Stimulated activated CD8-positive, alpha-beta memory T cell treated with anti-CD3 and anti-CD28 coated beads, Interleukin-12 subunit alpha, Interleukin-12 subunit beta, amount 100 ng/mL, for 24 hours (primary cell): ENCODE measurements around the gene PPARA.

Source experiments
- DNase-seq: peaks from one replicate; pipeline ENCODE4 v3.0.0-alpha.2; 2020; ENCODE audit errors: extremely low read depth

Gene PPARA

DNA sequence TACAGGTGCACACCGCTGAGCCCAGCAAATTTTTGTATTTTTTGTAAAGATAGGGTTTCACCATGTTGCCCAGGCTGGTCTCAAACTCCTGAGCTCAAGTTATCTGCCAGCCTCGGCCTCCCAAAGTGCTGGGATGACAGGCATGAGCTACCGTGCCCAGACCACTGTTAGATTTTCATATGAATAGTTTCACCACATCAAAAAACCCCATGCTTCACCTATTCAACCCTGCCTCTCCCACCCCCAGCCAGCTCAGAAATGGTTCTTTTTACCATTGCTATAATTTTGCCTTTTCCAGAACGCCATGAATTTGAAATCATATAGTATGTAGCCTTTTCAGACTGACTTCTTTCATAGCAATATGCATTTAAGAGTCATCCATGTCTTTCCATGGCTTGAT is 61.9 kb downstream of the PPARA start:
- DNase-seq, result no peak

DNA sequence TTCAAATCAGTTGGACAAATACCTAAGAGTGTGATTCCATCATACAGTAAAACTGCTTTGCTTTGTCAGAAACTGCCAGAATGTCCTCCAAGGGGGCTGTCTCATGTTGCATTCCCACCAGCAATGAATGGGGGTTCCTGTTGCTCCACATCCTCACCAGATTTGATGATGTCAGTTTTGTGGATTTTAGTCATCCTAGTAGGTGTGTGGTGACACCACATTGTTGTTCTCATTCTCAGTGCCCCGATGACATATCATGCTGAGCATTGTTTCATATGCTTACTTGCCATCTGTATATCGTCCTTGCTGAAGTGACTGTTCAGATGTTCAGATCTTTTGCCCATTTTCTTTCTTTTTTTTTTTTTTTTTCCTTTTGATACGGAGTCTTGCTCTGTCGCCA is 62.7 kb downstream of the PPARA start:
- DNase-seq, result no peak

- DNase-seq, result no peak
Measured at GRCh38 chr22:46214149-46214548, 63.8 kb downstream of the PPARA start.

GRCh38 chr22:46214616-46215015 is 64.3 kb downstream of the PPARA start:
- DNase-seq, result no peak

GRCh38 chr22:46219636-46220035 is 69.3 kb downstream of the PPARA start:
- no peak for DNase-seq

- no peak for DNase-seq
Measured at GRCh38 chr22:46220921-46221320, 70.6 kb downstream of the PPARA start.

DNA sequence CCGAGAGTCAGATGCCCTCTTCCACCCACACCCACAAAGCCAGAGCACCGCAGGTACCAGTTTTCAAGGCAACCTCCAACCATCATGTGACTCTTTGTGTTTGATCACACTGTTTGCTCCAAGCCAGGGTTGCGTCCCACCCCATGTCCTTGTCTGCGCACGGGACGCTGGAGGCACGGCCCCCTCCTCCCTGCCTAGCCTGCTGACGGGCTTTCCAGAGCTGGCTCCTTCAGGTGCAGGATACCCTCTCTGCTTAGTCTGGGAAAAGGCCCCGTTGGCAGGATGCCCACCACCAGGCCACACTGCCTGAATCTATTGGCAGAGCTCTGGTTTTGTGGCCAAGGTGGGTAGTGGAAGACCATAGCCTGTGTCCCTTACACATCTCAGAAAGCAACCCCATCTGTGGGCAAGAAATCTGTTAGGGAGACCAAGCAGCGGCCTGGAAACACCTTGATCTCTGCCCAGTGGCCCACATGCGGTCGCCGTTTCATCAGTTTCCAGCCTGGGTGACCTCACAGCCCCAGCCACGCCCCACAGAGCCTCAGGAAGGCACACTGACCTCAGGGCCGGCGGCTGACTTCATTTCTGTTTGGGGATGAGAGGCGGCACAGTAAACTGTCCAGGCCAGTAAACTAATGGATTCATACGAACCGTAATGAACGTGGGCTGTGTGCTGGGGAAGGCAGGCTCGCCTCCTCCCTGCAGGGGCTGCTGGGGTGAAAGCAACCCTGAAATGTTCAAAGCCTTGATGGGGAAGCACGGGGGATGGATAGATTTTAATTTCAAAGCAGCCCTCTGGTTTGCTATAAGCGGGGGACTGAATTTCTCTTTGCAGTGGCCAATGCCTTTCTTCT is 73.9 kb downstream of the PPARA start:
- no peak for DNase-seq

GRCh38 chr22:46224898-46225290 is 74.6 kb downstream of the PPARA start:
- no peak for DNase-seq

GRCh38 chr22:46225631-46226030 is 75.3 kb downstream of the PPARA start:
- DNase-seq, result no peak

DNA sequence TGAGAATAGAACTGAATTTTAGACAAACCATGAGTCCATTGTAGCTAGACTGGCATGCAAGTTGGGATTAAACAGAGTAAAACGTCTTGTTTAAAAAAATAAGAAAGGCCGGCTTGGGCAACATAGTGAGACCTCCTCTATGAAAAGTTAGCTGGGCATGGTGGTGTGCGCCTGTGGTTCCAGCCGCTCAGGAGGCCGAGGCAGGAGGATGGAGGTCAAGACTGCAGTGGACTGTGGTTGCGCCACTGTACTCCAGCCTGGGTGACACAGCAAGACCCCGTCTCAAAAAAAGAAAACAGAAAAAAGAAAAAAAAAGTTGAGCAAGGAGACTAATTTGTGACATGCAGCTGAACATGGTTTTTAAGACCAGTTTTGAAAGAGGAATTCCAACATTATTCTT is 76.3 kb downstream of the PPARA start:
- DNase-seq, result no peak

- no peak for DNase-seq
Measured at GRCh38 chr22:46229701-46230100, 79.4 kb downstream of the PPARA start.

DNA sequence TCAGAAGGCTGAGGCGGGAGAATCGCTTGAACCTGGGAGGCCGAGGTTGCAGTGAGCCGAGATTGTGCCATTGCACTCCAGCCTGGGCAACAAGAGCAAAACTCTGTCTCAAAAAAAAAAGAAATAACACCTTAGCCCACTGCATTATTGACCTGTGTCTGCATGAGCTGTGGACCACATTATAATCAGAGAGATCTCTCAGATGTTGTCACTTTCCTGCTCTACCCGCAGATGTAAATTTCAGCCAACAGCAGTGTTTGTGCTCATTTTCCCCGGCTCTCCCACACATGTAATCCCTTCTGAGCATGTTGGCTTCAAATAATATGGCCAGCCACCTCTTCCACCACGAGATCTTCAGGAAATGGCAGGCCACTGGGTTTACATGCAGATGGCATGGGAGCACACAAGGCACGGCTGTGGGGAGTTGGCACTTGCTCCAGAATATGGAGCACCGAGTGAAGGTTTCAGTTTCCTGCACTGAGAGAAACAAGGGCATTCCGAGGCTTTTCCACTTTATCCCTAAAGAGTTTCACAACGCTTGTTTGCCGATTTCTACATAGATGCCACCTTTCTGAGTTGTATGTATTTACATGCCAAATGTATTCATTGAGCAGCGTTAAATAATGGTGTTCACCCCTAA is 80.1 kb downstream of the PPARA start:
- no peak for DNase-seq

DNA sequence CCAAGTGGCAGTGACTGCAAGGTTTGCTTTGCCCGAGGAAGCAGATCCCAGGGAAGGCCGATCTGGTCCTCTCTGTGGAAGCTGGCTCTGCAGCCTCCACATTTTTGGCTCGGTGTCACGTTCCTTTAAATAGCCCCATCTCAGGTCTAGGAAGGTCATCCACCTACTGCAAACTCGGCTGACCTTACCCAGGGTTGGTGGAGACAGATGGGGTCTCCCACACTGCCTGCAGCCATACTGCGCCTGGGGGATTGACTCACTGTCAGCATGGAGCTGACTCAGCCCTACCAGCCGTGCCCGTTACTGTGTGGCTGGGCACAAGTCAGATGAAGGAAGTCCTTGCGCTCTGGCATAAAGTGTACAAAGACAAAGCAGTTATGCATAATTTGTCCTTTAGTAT is 82.9 kb downstream of the PPARA start:
- DNase-seq, result no peak

- no peak for DNase-seq
Measured at GRCh38 chr22:46234969-46235368, 84.6 kb downstream of the PPARA start.

- no peak for DNase-seq
Measured at GRCh38 chr22:46237453-46238124, 87.3 kb downstream of the PPARA start.

DNA sequence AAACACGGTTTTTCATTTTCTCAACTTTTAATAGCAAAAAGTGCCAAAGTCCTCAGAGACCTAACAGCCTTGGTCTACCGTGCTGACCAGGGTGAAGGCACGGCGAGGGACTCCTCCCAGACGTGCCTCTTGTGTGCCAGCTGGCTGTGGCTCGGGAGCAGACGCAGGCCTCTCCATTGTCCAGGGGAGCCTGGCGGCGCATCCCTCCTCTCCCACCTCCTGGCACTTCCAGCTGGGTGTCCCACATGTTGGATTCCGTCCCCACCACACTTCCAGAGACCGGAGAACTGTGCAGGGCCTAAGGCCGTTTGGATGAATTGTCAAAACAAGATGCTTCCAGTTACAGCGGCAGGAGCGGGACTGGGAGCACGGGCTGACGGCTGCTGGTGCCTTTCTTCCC is 88.2 kb downstream of the PPARA start:
- DNase-seq, result no peak

DNA sequence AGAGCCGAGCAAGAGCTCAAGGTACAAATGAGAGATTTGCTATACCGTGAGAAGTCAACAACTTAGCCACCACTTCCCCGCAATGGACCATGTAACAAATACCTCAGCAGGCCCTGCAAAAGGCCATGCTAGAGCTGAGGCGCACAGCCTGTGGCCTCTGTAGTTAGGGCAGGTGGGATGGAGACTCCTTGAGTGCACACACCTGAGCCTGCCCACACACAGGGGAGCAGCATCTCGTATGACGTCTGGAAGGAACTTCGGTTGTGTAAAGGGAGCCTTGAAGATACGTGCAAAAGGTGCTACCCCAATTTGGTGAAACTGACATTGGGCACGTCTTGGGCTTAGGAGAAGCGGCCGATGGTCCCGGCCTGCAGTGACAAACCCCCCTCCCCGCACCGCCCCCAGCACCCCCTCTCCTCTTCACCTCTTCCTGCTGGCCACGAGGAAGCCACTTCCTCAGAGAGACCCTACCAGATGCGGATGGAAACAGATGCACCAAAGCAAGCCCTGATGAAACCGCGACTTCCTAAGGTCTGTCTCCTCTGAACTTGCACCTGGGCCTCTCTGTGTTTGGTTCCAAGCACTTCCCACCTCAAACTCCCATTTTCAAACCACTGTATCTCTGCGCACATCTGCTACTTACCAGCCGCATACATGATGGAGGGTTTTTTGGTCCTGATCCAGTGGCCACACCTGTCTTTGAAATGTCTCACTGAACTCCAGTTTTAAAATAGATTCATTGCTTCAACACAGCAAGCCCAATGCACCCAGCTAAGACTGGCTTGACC is 89.1 kb downstream of the PPARA start:
- DNase-seq, result no peak

DNA sequence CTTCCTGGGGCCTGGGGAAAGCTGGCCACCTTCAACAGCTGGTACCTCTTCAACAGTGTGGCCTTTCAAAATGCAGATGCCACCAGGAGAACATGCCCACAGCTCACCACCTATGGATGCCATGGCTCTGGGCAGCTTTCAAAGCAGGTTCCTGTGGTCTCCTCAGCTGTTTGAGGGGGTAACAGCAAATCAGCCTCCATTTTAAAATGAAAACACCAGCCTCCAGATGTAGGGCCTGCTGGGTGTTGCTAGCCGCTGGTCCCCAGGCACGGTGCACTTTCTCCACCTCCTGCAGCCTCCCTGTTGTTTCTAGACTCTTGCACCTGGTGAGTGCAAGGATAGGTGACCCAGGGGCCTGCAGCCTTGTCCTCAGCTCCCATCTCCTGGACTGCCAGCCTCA is 89.7 kb downstream of the PPARA start:
- no peak for DNase-seq

DNA sequence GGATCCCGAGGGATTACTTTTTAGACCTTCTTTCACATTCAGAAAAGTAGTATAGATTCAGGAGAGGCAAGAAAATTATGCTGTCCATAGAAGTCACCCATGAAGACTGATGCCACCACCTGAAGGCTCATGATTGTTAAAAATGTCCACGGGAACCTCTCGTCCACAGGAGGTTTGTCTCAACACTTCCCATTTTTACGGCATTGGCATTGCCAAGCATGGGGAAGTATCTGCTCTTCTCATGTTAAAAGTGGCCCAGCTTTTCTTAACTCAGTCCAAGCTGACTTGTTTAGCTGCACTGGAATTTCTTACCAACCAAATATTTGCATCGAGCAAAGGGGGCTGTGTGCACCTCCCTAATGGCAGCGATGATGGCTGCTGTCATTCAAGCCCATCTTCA is 90.2 kb downstream of the PPARA start:
- no peak for DNase-seq

GRCh38 chr22:46240907-46241306 is 90.6 kb downstream of the PPARA start:
- no peak for DNase-seq

DNA sequence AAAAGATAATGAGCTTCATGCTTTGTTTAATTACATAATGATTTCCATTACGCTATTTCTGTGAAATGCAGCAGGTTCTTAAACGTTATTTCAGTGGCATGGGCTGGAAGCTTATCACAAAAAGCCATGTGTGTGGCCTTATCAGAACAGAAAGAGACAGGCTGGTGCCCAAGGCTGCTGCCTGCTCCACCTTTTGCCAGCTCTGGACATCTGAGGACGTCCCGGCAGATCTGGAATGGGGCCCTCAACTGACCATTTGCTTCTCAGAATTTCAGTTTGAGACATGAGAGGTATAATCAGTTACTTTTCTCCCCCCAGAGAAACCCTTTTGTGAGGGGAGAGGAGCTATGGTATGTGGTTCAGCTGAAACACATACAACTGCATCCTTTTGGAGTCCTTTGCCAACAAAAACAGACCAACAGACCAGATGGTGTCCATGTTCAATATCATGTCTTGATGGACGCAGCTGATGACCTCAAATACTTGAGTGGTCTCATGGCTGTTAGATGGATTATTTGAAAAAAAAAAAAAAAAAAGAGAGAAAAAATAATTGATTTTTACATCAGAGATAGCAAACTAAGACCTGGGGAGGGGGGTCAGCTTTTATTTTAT is 91.2 kb downstream of the PPARA start:
- no peak for DNase-seq

GRCh38 chr22:46242076-46242475 is 91.8 kb downstream of the PPARA start:
- DNase-seq, result no peak
